Fibroblast of skin of back (primary cell): ENCODE data around the gene DCTN4.

ENCODE experiments used
- DNase-seq: peaks from one replicate; pipeline ENCODE4 v3.0.0-alpha.2; 2013

DCTN4 gene

GRCh38 chr5:150665044-150665443 lies 93.8 kb downstream of the DCTN4 start:
- DNase-seq = peak; percentile 64

- DNase-seq = no peak
Observed at GRCh38 chr5:150663936-150664335, 94.9 kb downstream of the DCTN4 start.

GRCh38 chr5:150662731-150663516 lies 95.9 kb downstream of the DCTN4 start:
- no peak for DNase-seq

- DNase-seq = no peak
Observed at GRCh38 chr5:150661821-150662596, 96.8 kb downstream of the DCTN4 start.

DNA sequence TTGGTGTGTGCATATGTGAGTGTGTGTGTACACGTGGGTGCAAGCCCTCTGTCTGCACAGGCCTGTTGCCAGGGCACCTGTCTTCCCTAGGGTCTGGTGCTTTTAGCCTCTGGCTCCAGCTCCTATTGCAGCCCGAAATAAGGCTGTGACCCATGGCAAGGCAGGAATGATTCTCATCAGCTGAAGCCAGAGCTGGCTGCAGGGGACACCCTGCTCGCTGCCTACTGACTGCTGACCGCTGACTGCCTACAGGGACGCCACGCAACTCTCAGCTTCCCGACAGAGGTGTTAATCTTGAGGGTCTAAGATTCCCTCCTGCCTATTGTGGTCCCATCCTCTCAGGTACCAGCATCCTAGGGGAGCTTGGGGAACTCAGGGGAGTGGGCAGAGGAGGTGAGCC lies 97.7 kb downstream of the DCTN4 start, which contains the start of gene MYOZ3:
TSS of gene MYOZ3 (plus strand) at position 166 of the 400 bp plus-strand sequence. CDS start 1,691 bp downstream, outside the sequence.
- no peak for DNase-seq

DNA sequence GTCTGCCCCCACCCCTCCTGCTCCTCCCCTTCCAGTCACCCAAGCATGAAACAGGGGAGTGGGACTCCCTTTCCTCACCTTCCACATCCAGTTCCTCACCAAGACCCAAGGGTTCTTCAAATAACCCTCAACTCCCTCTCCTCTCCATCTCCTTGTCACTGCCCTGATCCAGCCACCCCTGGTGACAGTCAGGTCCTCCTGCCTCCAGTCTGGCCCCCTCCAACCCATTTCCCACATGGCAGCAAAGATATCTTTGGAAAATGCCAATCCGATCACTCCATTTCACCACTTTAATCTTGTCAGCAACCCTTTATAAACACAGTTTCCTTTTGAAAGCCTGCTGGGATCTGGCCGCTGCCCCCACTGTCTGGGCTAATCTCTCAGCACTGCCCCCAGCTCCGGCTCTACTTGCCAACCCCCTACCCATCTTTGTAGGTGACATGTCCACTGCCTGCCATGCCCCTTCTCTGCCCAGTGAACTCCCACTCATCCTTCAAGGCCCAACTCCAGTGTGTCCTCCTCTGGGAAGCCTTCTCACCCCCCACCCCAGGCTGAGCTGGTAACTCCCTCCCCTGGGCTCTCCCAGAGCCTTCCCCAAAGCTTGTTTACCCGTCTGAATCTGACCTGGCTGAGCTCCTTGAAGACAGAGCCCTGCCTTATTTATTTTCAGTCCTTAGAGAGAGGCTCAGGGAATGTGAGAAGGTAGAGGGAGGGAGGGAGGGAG lies 98.5 kb downstream of the DCTN4 start:
- DNase-seq = no peak

GRCh38 chr5:150659360-150660107 lies 99.3 kb downstream of the DCTN4 start:
- DNase-seq = no peak

GRCh38 chr5:150658699-150659265 lies 100.0 kb downstream of the DCTN4 start:
- no peak for DNase-seq
